GM19328 (cell line): ENCODE results near the gene RBM10.

ENCODE experiments used
- ATAC-seq: cut with Tn5 transposase; IDR thresholded peaks from one replicate; pipeline ENCODE4 v1.9.1; 2021; ENCODE audit warnings: mild to moderate bottlenecking, moderate library complexity; ENCODE audit not compliant: unreplicated experiment

The RBM10 gene

GRCh38 chrX:47174846-47175587 is 30.0 kb downstream of the RBM10 start:
- no peak for ATAC-seq

DNA sequence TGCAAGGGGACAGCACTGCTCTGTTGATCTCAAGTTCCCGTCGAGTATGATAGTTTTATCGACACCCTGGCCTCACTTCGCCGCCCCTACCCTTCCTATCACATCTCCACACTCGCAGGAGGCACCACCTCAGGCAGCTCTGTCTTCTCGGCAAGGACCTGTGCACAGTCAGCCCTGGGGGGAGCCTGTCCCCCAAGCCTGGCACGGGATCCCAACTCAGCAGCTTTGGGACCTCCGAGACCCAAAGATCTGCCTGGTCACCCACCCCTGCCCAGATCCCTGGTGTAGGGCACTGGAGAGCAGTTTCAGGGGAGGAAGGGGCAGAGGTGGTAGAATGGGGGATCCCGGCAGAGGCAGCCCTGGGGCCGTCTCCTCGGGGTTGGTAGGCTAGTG is 30.6 kb downstream of the RBM10 start:
- ATAC-seq: no peak

DNA sequence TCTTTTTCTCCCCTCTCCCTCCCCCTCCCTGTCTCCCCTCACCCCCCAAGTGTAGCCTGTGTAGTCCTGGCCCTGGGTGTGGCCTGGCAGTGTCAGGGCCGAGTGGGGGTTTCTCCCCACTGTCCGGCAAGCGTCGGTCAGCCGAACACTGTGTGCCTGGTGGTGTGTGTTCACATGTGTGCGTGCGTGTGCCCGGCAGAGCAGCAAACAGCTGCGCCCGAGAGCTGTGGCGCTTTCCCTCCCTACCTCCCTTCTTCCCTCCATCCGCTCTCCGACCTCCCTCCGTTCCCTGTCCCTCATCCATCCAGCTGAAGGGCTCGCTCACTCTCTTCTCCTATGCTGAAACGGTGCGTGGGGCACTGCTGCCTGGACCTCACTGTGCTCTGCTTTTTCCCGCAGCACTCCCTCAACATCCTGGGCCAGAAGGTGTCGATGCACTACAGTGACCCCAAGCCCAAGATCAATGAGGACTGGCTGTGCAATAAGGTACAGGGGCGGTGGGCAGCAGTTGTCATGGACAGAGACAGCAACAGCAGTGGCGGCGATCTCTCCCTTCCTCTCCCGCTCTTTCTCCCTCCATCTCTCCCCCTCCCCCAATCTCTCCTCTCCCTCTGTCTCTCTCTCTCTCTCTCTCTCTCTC is 31.2 kb downstream of the RBM10 start:
- ATAC-seq: no peak

DNA sequence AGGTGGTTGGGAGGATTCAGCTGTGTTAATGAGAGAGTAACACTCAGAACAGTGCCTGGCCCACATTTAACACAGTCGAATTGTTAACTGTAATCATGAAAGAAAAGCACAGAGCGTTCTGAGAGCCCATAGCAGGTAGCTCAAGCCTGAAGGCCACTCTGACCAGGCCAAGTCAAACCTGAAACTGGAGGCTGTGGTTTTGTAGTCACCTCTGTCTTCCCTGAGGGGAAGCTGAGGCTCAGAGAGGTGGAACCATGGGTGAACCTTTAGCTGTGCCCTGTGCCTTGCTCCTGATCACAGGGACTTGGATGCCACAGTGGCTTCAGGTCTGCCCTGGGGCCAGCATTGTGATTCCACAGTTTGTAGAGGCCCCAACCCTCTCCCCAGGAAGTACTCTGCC is 32.1 kb downstream of the RBM10 start:
- ATAC-seq: no peak

DNA sequence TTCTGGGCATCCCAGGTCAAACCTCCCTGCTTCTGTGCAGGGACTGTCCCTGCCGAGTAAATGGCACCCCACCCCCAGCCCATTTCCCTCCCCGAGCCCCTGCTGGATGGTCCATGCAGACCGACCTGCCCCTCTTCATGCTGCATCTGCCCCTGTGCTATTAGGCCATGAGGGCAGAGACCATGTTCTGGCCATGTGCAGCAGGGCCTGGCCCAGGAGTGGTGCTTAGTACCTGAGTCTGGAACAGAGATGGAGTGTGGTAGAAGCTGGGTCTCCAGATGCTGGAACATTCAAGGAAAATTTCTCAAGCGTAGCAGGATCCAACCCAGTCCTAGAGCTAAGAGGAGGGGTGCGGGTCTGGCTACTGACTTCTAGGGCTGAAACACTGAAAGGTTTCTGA is 33.3 kb downstream of the RBM10 start:
- no peak for ATAC-seq

DNA sequence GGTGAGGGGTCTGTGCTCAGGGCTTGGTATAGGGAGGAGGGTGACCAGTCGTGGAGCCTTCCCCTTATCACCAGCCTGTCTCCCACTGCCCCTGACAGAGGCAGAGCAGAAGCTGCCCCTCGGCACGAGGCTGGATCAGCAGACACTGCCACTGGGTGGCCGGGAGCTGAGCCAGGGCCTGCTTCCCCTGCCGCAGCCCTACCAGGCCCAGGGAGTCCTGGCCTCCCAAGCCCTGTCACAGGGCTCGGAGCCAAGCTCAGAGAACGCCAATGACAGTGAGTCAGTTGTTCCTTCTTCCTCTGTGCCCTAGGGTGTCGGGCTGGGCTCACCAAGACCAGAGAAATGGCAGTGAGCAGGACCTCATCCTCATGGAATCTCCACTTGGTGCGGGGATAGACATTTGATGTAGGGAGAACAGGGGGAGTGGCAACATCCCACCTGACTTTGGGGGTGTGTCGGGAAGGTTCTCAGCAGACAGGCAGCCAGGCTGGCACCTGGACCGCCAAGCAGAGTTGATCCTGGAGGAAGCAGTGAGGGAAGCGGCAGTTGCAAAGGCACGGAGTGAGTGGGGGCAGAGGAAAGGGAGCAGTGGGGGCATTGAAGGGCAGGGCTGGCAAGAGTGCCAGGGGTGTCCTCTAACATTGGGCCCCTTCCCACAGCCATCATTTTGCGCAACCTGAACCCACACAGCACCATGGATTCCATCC is 34.4 kb downstream of the RBM10 start:
- no peak for ATAC-seq

- ATAC-seq: no peak
Measured at GRCh38 chrX:47179928-47180255, 34.9 kb downstream of the RBM10 start.

GRCh38 chrX:47180346-47180745 is 35.3 kb downstream of the RBM10 start:
- ATAC-seq: no peak

GRCh38 chrX:47181301-47181700 is 36.3 kb downstream of the RBM10 start:
- no peak for ATAC-seq

DNA sequence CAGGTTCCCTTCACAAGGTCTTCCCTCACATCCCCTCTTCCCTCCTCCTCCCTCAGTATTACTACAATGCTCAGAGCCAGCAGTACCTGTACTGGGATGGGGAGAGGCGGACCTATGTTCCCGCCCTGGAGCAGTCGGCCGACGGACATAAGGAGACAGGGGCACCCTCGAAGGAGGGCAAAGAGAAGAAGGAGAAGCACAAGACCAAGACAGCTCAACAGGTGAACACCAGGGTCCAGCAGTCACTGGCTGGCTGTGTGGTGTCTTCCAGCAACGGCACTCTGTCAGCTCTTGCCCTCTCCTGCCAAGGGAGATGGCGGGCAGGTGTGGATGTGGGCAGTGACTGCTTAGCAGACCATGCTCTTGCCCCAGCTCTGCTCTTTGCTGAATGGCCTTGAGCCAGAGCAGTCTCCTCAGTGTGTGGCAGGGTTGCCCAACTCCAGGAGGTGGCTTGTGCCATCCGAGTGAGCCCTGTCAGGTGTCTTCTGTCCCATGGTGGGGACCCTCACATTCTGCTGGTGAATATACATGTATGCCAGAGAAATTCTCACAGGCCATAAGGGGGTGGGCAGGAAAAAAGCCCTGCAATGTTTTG is 37.2 kb downstream of the RBM10 start:
- no peak for ATAC-seq

GRCh38 chrX:47184486-47184885 is 39.5 kb downstream of the RBM10 start:
- no peak for ATAC-seq

- no peak for ATAC-seq
Measured at GRCh38 chrX:47185241-47185640, 40.2 kb downstream of the RBM10 start.

- no peak for ATAC-seq
Measured at GRCh38 chrX:47186096-47186740, 41.2 kb downstream of the RBM10 start.

GRCh38 chrX:47187106-47187677 is 42.2 kb downstream of the RBM10 start:
- no peak for ATAC-seq

- no peak for ATAC-seq
Measured at GRCh38 chrX:47189906-47190305, 44.9 kb downstream of the RBM10 start.

GRCh38 chrX:47190445-47191269 is 45.6 kb downstream of the RBM10 start:
- peak; percentile 43 for ATAC-seq

DNA sequence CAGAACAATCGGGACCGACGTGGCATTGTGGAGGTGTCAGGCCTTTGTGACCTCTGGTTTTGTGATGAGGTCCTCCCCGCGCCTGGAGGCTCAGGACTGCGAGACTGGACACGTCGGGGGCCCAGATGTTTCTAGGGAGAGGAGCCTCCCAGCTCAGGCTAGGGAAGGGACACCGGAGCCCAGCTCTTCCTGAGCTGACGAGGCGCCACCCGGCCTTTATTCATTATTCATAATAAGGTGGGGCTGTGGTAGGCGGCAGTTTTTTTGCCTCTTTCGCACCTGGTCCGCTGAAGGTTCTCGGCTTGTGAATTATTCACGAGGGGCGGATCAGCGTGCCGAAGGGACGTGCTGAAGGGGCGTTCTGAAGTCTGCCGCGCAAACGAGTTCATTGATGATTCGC is 46.3 kb downstream of the RBM10 start:
- no peak for ATAC-seq

DNA sequence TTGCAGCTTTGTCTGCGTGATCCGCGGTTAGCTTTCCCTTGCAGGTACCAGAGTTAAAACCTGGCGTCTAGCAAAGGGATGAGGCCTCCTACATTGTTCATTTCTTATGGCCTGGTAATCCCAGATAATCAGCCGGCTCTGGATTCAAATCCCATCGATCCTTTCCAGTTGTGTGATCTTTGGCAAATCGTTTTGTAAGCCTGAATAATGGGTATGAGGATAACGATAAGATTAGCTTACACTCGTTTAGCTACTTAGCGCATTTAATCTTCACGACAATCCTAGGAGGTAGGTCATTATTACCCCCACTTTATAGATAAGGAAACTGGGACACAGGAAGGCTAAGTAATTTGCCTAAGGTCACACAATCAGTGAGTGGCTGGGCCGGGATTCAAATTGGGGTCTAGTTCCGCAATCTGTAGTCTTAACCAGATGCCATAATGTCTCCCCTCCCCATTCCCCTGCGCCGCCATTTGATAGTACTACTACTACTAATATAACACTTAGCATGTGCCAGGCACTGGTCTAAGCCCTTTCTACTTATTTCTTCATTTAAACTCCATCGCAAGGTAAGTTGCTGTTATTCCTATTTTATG is 46.9 kb downstream of the RBM10 start:
- ATAC-seq: no peak

DNA sequence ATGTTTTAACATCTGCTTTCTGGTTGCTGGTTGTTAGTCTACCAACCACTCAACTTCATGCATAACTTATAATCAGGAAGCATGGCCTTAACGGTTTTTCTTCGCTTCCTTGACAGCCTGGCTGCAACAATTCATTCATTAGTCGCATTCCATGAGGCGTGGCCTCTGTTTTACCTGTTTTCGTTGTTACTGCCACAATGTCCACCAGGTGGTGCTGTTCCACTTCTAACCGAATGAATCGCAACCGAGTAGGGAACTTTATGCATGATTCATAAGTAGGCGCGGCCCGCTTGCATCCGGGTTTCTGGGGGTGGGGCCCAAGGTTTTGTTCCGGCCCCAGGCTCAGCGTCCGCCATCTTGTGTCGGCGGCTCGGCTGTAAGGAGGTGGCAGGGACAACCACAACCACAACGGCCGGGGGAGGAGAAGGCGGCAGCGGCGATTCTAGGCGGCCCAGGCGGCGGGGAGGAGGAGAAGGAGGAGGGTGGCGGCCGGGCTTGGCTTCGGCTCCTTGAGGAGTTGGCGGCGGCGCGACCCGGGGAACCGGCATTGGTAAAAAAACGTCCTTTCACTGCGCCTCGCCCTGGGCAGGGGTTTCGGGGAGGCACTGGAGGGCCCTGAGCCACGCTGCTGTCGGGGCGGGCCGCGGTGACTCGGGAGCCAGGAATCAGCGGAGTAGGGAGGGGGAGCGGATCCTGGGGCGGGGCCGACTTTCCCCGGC is 48.6 kb downstream of the RBM10 start, which contains the start of gene UBA1:
Gene UBA1, plus strand, starts transcription at position 355 of the 719 bp plus-strand sequence. CDS start 4,974 bp downstream, outside the sequence.
- ATAC-seq: peak; percentile 82
